GM19351 (cell line): ENCODE results near the gene PHACTR3.

Experiments used
- ATAC-seq: cut with Tn5 transposase; IDR thresholded peaks from one replicate; pipeline ENCODE4 v1.9.1; 2021; ENCODE audit warnings: mild to moderate bottlenecking, moderate library complexity; ENCODE audit not compliant: unreplicated experiment

PHACTR3 gene

DNA sequence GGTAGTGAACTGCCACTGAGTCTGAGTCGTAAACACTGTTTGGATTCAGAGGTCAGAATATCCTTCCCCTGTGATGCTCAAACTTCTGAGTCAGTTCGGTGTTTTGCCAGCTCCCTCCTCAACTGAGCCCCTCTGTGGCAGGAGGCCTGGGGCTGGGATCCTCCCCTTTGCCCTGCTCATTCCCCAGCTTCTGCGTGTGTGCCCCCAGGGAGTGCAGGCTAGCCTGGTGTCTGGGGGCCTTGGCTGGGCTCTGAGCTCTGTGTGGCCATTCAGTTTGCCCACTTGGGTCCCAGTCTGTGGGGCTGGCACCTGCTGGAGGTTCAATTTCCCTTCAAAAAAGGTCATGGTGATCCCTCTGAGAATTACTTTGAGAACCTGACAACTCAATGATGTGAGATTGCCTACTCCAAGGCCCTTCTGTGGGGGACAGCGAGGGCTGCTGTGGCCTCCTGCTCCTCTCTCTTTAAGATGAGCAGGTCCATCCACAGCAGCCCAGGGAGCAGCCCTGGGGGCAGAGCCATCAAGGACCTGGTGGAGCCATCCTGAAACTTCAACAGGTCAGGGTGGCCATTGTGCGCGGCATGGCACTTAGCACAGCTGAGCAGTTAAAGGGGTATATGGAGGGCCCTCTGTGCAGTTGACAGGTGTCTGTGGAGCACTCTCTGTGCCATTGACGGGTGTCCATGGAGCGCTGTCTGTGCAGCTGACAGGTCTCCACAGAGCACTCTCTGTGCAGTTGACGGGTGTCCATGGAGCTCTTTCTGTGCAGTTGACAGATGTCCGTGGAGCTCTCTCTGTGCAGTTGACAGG, 181.9 kb downstream of the PHACTR3 start:
- no peak for ATAC-seq

DNA sequence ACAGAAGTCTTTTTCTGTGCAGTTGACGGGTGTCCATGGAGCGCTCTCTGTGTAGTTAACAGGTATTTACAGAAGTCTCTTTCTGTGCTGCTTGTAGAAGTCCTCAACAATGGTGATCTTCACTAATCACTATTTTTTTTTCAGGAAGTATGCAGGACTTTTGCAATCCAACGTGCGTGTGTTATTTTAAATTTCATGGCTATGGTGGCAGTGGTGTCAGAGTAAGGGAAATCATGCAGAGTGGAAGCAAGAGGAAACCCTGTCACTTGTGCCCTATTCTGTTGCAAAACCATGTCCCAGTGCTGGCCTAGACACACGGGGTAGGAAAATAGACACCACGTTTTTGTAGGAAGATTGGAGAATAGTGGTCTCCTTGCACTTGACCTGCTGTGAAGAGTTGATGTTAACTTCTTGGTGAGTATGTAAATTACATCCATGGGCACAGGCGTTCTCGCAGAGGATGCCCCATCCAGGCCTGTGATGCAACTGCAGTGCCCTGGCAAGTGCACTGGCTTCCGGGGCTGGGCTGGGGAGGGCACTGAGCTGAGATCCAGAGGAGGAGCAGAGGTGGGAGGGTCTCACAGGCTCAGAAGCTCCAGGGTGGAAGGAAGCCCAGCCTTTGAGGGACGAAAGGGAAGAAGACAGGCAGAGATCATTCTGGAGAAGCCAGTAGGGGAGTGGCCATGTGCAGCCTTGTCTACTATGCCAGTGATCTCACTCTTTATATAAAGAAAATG, 182.6 kb downstream of the PHACTR3 start:
- no peak for ATAC-seq

DNA sequence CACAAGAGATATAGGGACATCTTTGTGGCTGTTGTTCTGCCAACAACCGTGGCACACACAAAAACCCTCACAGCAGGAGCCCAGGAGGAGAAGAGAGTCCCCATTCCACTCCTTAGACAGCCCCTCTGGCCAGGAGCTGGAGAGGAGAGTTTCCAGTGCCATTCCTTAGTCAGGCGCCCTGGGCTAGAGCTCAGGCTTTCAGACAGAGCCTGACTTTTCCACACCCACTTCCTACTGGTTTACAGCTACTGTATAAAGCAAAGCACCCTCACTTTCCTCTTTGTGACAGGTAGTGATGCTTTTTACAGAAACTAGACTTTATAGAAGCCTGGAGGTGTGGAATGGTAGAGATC, 183.2 kb downstream of the PHACTR3 start:
- no peak for ATAC-seq

DNA sequence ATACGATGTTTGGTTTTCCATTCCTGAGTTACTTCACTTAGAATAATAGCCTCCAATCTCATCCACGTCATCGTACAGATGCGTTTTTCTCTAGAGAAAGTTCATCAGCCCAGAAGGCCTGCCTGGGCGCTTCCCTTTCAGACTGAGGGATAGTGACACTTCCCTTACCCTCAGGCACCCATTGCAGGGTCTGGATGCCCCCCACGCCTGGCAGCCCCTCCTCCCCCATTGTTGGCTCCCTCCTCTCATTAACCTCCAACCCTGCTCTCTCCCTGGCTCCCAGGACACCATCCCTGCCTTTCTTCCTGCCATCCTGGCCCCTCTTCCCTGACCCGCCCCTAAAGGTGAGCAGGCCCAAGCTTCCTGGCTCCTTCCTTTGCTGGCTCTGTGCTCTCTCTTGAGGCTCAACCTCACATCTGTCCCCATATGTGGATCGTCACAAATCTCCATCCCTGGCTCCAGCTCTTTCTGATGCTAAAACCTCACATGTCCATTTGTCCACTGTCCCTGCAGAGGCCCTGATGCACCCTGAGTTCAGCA, 183.9 kb downstream of the PHACTR3 start:
- no peak for ATAC-seq

DNA sequence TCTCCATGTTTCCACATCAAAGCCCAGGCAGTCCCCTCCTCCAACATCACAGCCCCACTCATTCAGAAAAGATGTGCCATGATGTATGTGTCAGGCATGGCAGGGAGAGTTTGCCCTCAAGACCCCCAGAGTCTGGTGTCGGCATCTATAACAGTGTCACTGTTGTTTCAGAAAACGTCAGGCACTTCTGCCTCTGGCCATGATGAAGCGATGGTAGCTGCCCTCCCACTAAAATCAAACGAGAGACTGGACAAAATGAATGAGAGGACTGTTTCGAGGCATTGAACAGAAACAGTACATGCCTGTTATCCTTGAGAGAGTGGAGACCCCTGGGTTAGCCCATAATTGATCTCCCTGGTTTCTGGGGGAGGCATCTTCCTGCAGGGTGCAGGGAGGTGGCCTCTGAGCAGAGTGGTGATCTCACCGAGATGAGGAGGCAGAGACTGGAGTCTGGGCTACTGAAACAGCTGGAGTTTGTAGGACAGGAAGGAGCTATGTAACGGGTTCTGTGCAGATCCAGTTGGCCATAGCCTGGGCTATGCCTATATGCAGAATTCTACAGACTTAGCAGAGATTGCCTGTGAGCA, 184.6 kb downstream of the PHACTR3 start:
- ATAC-seq: no peak

DNA sequence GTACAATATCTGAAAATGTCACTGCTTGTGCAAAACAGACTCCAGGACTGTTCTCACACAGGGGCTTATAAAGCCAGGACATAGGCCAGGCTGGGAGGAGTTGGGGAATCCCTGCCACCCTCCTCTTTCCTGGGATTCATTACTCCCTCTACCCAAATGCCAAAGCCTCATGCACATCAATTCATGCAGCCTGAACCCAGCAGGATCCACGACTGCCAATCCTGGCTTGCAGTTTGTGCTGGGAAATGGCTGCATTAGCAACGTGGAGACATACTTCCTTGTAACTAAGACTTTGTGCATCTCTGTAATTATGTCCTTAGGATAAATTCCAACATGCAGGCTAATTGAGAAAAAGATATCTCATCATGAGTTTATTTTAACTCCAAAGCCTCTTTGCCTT, 185.3 kb downstream of the PHACTR3 start:
- no peak for ATAC-seq

DNA sequence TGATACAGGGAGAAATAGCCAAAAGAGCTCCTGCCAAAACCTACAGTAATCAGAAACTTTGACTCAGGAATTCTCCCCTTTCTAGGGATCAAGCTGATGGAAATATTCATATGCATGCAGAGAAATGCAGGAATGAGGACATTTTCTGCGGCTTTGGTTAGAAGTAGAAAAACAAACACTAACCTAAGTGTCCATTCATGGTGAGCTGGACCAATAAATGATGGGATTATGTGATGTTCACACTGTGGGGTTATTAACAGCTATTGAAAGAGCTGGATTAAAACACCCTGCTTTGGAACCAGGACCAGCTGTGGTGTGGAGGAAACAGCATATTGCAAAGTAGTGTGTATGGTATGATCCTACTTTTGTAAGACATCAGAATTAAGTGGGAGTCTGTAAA, 186.0 kb downstream of the PHACTR3 start:
- no peak for ATAC-seq

DNA sequence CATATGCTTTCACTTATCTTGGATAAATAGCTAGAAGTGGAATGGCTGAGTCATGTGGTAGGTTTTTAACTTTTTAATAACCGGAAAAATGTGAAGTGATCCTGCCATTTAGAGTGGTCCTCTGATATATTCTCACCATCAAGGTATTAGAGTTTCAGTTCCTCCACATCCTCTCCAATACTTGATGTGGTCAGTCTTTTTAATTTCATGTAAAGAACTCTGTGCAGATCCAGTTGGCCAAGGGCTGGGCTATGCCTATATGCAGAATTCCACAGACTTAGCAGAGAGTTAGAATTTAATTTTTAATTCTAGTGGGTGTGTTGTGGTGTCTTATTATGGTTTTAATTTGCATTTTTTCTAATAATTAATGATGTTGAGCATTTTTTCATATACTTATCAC, 188.0 kb downstream of the PHACTR3 start:
- no peak for ATAC-seq

DNA sequence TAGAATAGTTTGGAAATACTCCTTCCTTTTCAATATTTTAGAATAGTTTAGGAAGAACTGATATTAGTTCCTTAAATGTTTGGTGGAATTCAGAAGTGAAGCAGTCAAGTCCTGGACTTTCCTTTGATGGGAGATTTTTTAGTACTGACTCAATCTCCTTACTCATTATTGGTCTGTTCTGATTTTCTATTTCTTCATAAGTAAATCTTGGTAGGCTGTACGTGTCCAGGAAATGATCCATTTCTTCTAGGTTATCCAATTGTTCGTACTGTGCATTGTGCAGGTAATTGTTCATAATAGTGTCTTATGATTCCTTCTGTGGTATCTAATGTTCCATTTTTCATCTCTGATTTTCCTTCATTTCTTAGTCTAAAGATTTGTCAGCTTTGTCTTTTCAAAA, 190.2 kb downstream of the PHACTR3 start:
- ATAC-seq: no peak

DNA sequence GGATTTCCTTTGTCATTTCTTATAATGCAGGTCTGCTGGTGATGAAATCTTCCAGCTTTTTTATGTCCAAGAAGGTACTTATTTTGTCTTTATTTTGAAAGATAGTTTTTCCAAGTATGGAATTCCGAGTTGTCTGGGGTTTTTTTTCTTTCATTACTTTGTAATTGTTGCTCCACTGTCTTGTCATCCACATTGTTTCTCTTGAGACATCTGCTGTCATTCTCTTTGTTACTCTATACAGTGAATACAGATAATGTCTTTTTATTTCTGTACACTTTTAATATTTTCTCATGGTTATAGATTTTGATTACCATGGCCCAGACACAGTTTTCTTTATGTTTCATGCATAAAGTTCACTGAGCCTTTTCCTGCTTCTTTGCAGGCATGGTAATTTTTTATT, 196.0 kb downstream of the PHACTR3 start:
- no peak for ATAC-seq

DNA sequence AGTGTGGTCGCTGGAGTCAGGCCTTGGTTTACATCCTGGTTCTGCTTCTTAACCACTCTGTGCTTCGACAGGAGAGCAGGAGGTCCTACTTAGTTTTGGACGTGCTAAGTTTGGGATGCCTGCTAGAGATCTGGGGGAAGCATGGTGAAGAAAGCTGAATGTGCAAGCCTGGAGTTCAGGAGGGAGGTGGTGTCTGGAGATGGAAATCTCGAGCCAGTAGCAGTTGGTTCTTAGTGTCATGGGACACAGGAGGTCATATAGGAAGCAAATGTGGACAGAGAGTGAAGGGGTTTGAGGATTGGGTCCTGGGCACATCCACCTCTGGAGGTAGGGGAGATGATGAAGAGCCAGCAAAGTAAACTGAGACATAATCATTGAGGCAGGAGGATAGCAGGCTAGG, 197.7 kb downstream of the PHACTR3 start:
- ATAC-seq: no peak

DNA sequence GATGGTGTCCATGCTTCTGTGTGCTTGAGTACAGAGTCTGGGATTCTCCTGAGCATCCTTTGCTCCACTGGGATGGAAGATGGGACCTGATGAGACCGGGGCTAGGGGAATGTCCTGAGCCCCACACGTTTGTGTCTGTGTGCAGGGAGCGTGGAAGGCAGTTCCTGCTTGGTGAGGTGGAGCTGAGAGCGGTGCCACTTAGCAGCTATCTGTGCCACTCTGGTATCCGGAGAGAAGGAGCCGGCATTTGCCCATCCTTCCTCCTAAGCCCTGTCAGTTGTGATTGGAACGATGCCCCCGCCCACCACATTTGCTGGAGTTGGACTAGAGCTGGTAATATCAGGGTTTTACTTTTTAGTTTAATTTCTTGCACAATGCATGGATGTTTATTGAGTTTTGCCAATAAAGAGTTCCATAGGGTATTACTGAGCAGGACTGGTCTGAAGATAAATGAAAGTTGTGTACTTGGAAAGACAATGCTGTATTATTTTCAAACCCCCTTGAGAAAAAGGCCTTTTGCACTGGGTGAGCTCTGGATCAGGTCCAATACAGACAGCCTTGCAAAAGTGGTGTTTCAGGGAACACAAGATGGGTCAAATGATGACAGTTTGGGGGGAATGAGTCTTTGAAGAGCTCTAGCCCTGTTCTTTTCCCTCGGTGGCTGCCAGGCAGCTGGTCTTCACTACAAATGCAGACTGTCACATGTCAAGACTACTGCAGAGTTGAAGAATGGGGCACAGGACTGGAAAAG, 198.3 kb downstream of the PHACTR3 start:
- ATAC-seq: no peak

DNA sequence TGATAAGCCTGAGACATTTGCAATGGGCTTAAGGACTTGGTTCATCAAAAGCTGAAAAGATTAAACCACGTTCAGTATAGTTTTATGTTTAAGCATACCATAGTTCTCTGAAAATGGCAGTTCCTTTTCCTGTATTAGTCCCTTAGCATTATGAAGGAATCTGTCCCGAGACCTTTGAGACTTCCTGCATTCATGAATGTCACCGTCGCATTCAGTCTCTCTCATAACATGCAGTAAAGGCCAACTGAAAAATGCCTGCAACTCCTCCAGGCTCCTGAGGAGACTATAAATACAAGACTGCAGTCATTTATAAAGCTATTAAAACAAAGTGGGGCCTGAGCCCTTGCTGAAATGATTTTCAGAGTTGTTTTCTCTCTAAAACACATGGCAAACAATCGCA, 200.0 kb downstream of the PHACTR3 start:
- ATAC-seq: no peak

DNA sequence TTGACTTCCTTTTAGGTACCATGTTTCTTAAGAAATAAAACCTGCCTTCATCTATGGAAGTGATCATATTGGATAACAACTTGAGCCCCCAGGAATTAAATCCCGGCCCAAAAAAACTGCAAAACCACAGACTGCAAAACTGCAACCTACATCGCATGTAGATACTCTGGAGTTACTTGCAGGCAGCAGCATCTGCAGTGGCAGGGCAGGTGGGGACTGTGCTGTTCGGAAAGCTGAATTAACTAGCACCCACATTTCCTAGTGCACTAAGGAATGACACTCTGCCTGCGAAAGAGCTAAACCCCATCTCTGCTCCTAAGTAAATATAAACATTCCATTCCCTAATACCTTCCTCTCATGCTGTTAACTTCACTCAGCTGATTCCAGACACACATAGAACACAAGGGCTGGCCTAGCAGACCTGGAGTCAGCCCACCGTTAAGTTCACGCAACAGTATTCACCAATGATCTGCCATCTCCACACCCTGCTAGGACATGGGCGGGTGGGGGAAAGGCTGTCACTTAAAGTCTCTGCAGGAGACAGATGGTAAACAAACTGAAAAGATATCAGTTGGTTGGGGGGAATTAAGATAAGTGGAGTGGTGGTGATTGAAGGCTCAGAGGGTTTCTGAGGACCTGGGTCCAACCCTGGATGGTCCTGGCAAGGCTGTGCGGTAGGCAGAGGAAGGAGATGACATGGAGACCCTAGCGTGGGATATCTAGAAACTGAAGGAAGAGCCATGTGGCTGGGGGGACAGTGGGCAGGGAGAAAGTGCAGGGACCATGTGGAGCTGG, 200.7 kb downstream of the PHACTR3 start:
- ATAC-seq: no peak

DNA sequence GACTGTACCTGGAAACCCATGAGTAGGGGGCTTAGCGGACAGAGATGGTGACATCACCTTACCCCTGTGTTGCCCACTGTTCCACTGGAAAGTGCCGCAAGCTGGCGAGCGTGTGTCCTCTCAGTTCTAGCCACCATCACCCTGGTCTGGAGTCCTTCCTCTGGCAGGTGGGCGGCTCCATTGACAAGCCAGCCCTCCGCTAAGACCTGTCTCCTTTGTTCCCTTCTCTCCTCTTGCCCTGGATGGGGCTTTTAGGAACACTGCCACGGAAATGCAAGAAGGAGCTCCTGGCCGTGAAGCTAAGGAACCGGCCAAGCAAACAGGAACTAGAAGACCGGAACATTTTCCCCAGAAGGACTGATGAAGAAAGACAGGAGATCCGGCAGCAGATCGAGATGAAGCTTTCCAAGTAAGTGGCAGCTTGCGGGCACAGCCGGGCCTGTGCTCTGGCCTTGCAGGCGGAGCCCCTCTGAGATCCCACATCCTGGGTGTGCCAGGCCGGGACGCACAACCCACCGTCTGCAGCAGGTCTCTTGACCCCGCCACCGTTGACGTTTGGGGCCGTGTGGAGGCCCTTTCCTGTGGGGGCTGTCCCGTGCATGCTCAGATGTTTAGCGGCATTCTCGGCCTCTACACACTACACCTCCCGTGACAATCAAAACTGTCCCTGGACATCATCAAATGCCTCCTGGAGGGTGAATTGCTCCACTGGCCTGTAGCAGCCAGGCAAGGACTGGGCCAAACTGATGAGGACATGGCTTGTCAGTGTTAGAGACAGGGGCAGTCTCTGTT, 201.6 kb downstream of the PHACTR3 start:
- no peak for ATAC-seq

DNA sequence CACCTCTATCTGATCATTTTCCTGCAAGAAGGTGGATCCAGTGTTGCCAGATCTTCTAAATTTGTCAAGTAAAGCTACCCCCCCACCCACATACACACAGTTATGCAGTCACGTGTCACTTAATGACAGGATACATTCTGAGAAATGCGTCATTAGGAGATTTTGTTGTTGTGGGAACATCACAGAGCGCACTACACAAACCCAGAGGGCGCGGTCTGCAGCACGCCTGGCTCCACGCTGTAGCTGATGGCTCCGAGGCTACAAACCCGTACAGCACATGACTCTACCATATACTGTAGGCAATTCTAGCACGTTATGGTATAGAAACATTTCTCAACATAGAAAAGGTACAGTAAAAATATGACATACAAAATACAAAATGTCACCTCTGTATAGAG, 202.2 kb downstream of the PHACTR3 start:
- no peak for ATAC-seq

DNA sequence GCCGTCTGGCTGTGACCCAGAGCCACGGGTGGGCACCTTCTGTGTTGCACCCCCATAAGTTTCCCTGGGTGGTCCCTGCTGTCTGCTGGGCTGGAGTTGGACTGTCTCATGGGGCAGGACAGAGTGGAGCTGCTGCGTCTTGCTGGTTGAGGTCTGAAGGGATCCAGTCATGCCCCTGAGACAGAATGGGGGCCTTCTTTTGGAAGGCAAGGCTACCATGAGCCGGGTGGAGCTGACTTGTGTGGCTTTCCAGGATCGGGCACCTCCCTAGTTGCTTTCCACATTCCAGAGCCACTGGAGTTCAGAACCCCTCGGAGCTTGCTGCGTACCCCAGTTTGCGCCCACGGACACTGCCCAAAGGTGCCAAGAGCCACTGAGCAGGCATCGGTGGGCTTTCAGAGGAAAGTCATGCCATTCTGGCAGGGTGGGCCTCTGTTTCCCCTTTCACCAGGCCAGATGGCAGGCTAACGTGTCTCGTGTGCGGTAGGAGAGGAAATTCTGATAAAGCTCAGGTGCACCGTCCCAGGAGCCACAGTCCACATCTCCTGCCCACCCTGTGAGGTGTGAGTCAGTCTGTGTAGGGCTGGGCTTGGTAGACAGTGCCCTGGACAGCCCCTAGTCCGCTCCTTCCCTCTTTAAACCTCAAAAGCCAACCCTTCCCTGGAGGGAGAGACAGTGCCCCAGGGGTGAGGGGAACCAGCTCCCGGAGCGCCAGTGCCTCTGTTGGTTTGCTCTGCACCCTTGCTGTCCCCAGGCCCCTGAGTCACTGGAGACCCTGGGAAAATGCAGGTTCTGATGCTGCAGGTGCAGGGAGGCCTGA, 203.8 kb downstream of the PHACTR3 start:
- ATAC-seq: no peak

DNA sequence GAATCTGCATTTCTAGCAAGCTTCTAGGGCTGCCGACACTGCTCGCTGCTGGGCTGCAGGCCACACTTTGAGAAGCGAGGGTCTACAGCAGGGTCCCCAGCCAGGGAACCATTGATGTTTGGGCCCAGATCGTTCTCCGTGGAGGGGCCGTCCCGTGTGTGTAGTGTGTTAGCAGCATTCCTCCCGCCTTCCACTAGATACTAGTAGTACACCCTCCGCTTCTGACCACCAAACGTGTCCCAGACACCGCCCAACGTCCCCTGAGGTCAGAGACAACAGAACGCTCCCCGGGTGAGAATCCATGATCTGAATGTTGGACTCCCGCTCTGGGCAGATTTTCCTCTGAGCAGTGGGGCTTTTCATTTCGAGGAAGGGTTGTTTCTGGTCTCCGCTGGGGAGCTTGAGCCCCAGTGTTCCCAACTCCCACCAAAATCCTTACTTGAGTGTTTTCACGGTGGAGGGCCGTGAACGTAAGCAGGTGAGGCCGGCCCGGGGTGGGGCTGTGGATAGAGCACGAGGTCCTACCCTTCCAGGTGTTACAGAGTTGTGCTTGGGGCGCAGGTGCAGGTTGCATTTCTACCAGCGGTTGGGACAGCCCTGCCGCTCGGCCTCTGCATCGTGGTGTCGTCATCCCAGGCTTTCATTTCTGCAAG, 204.5 kb downstream of the PHACTR3 start:
- no peak for ATAC-seq
